SH-SY5Y (cell line): Measurements from ENCODE around the gene SELENOO.

ENCODE experiments used
- GATA2 ChIP-seq: IDR thresholded peaks from 2 replicates; pipeline ENCODE4 v1.6.1; 2011; ENCODE audit warnings: mild to moderate bottlenecking, low read depth, low read length
- GATA3 ChIP-seq: IDR thresholded peaks from 2 replicates; pipeline ENCODE4 v1.6.1; 2011; ENCODE audit warnings: low read depth, mild to moderate bottlenecking, low read length, moderate library complexity

DNA sequence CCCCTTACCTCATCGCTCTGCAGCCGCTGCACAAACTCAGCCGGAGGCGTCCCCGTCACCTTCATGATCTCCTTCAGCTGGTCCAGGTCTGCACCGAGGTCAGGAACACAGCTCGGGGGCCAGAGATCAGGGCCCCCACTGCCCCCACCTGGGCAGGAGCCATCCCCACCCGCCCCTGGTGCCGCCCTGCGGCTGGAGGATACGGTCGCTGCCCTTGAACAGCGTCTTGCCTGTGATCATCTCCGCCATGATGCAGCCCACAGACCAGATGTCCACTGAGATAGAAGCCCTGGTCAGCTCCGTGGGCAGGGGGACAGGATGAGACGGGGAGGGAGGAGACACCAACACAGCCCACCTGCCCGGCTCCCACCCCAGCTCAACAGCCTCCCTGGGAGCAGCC is 54.8 kb downstream of the SELENOO start:
- TF ChIP-seq GATA3 = no peak
- TF ChIP-seq GATA2 = no peak
